ENCODE results near the gene ZNF808. TPM values are rescaled to one million over a fixed set of nuclear protein-coding genes. Genes with fewer than 3 reads are reported as not detected.
"Not testable (repeated sequence)": the region's sequence is repeated elsewhere in the genome, so short reads cannot be mapped to it uniquely, and the experiment has no call there.

Gene ZNF808
- total RNA-seq, 1 donor from 2014 or later = 33.7 TPM

- peaks cover 30% of the 10 kb centered on the region for H3K9me3 Mint-ChIP-seq
- intact Hi-C loops (cut with micrococcal nuclease) = no loop called here
- CTCF ChIA-PET = no interaction called here
Observed at GRCh38 chr19:52494518-52494917, 33.0 kb upstream of the ZNF808 start.

DNA sequence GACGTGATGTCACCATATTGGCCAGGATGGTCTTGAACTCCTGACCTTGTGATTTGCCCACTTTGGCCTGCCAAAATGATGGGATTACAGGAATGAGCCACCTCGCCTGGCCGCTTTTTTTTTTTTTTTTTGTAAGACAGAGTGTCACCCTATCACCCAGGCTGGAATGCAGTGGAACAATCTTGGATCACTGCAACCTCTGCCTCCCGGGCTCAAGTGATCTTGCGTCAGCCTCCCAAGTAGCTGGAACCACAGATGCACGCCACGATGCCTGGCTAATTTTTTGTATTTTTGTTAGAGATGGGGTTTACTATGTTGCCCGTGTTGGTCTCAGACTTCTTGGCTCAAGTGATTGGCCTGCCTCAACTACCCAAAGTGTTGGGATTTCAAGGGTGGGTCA lies 28.9 kb upstream of the ZNF808 start:
- intact Hi-C loops (cut with micrococcal nuclease) = no loop called here
- no peak for DNase-seq
- ATAC-seq (ENCODE audit: low read depth) = no peak
- TF ChIP-seq, protein P1, sequence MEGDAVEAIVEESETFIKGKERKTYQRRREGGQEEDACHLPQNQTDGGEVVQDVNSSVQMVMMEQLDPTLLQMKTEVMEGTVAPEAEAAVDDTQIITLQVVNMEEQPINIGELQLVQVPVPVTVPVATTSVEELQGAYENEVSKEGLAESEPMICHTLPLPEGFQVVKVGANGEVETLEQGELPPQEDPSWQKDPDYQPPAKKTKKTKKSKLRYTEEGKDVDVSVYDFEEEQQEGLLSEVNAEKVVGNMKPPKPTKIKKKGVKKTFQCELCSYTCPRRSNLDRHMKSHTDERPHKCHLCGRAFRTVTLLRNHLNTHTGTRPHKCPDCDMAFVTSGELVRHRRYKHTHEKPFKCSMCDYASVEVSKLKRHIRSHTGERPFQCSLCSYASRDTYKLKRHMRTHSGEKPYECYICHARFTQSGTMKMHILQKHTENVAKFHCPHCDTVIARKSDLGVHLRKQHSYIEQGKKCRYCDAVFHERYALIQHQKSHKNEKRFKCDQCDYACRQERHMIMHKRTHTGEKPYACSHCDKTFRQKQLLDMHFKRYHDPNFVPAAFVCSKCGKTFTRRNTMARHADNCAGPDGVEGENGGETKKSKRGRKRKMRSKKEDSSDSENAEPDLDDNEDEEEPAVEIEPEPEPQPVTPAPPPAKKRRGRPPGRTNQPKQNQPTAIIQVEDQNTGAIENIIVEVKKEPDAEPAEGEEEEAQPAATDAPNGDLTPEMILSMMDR (IDR thresholded peaks at IDR 0.05) = no peak
- Mint-ChIP-seq H3K27me3 (no peaks in the 10 kb centered on the region), H3K4me3 (no peak overlapping the region), H3K4me1 (no peaks in the 10 kb centered on the region), H3K36me3 (ENCODE audit: low read depth) (peaks cover 32% of the 10 kb centered on the region), H3K27ac (no peak overlapping the region), H3K9me3 (peaks cover 33% of the 10 kb centered on the region)
- ChIA-PET CTCF (no interaction called here), POLR2A (no interaction called here)

More at GRCh38 chr19:52494518-52494917, 33.0 kb upstream of the ZNF808 start:
- no peak overlapping the region for H3K4me3 Mint-ChIP-seq
- TF ChIP-seq, protein P1 (IDR thresholded peaks at IDR 0.05) = no peak
- no peak for ATAC-seq (ENCODE audit: low read depth)
- peaks cover 30% of the 10 kb centered on the region for H3K36me3 Mint-ChIP-seq (ENCODE audit: low read depth)
- DNase-seq = no peak
- POLR2A ChIA-PET = no interaction called here
- no peak overlapping the region for H3K27ac Mint-ChIP-seq
- no peaks in the 10 kb centered on the region for H3K4me1 Mint-ChIP-seq
- peaks cover 3% of the 10 kb centered on the region for H3K27me3 Mint-ChIP-seq

- H3K27ac Mint-ChIP-seq = not testable (repeated sequence)
- peaks cover 42% of the 10 kb centered on the region for H3K36me3 Mint-ChIP-seq (ENCODE audit: low read depth)
Observed at GRCh38 chr19:52500474-52500873, 27.0 kb upstream of the ZNF808 start.

DNA sequence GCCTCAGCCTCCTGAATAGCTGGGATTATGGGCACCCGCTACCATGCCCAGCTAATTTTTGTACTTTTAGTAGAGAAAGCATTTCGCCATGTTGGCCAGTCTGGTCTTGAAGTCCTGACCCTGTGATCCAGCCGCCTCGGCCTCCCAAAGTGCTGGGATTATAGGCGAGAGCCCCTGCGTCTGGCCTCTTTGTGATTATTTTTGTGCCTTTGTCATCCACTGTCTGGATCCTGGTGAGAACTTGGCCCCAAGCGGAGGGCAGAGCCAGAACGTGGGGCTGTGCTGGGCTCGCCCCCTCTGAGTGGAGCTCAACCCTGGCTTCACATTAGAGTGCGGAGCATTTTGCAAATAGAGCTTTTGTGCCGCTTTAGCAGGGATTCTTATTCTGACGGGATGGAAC lies 26.5 kb upstream of the ZNF808 start:
- intact Hi-C loops (cut with micrococcal nuclease); CTCF ChIA-PET; H3K4me3 Mint-ChIP-seq; DNase-seq; H3K27me3 Mint-ChIP-seq; H3K27ac Mint-ChIP-seq; ATAC-seq (ENCODE audit: low read depth); POLR2A ChIA-PET; H3K4me1 Mint-ChIP-seq: not testable (repeated sequence)
- H3K9me3 Mint-ChIP-seq = peaks cover 28% of the 10 kb centered on the region
- peaks cover 45% of the 10 kb centered on the region for H3K36me3 Mint-ChIP-seq (ENCODE audit: low read depth)

More at GRCh38 chr19:52500474-52500873, 27.0 kb upstream of the ZNF808 start:
- H3K4me1 Mint-ChIP-seq; ATAC-seq (ENCODE audit: low read depth); H3K4me3 Mint-ChIP-seq; CTCF ChIA-PET; H3K27me3 Mint-ChIP-seq; intact Hi-C loops (cut with micrococcal nuclease); DNase-seq: not testable (repeated sequence)
- POLR2A ChIA-PET = interaction anchor here (0.6 kb wide), 1 partner anchor 200 kb away, joined by 12 read pairs; no protein-coding TSS in a partner anchor
- peaks cover 28% of the 10 kb centered on the region for H3K9me3 Mint-ChIP-seq

- Mint-ChIP-seq H3K27ac (no peak overlapping the region), H3K27me3 (no peaks in the 10 kb centered on the region), H3K36me3 (ENCODE audit: low read depth) (peaks cover 45% of the 10 kb centered on the region), H3K9me3 (peaks cover 25% of the 10 kb centered on the region), H3K4me3 (no peak overlapping the region), H3K4me1 (no peaks in the 10 kb centered on the region)
- intact Hi-C loops (cut with micrococcal nuclease) = no loop called here
- POLR2A ChIA-PET = no interaction called here
- CTCF ChIA-PET = no interaction called here
- TF ChIP-seq, protein P1 (IDR thresholded peaks at IDR 0.05) = no peak
- DNase-seq = no peak
- ATAC-seq (ENCODE audit: low read depth) = no peak
Observed at GRCh38 chr19:52507266-52507665, 20.2 kb upstream of the ZNF808 start.

DNA sequence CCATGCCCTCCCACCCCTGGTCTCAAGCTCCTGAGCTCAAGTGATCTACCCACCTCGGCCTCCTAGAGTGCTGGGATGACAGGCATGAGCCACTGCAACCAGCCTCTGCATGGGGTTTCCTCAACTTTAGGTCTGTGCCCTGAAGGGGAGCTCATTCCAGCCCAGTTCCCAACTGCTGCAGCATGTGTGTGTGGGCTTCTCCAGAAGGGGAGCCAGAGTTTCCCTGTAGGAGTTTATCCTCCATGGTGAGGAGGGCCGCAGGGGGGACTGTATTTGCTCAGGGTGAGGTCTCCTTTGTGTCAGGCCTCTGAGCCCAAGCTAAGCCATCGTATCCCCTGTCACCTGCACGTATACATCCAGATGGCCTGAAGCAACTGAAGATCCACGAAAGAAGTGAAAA lies 11.3 kb upstream of the ZNF808 start:
- H3K27ac Mint-ChIP-seq = no peak overlapping the region
- ATAC-seq (ENCODE audit: low read depth) (no peak), DNase-seq (no peak)
- H3K9me3 Mint-ChIP-seq = peaks cover 40% of the 10 kb centered on the region
- intact Hi-C loops (cut with micrococcal nuclease) = no loop called here
- no peak overlapping the region for H3K4me3 Mint-ChIP-seq
- peaks cover 11% of the 10 kb centered on the region for H3K27me3 Mint-ChIP-seq
- ChIA-PET CTCF (no interaction called here), POLR2A (no interaction called here)
- H3K36me3 Mint-ChIP-seq (ENCODE audit: low read depth) = peaks cover 26% of the 10 kb centered on the region
- TF ChIP-seq, protein P1 (IDR thresholded peaks at IDR 0.05) = no peak
- H3K4me1 Mint-ChIP-seq = no peaks in the 10 kb centered on the region
